Activated T-cell treated with anti-CD3 and anti-CD28 coated beads for 24 hours (primary cell): Measurements from ENCODE around the gene FANCD2.
A peak's percentile ranks its signal among the peaks of the same experiment; 100 is the strongest.
"Not testable (repeated sequence)": the region's sequence is repeated elsewhere in the genome, so short reads cannot be mapped to it uniquely, and the experiment has no call there.

Source experiments
- DNase-seq: peaks from one replicate; pipeline ENCODE4 v3.0.0-alpha.2; 2020; ENCODE audit warnings: low read depth

The FANCD2 gene

DNA sequence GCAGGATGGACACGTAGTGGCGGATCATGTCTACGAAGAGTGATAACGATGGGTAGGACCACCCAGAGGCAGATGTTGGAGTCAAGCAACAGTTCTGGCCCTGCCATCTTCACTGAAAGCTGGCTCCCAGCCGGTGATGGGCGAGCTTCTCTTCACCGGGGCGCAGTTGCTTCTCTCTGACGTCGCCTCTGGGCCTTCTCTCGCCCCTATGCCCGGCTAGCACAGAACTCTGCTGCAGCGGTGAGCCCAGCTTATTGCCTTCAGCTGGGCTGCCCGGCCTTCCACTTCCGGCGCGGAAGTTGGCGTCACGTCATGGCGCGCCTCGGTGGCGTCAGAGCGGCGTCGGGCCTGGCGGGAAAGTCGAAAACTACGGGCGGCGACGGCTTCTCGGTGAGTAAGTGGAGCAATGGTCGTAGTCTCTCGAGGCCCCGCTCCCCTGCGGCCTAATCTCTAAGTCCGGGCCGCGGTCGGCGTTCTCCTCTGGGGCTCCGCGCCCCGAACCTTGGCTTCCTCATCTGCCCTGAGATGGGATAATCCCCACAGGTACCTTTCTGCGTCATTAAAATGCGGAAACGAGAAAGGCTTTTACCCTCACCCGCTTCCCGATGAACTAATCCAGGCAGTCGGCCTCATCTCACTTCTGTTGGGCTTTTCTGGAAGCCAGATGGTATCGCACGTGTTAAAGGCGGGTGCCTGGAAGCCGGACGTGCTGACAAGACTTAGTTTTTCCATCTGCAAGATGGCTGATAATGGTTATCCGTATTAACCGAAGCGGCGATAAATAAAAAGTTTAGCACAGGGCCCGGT, at the start of gene FANCD2:
FANCD2 (plus strand) TSS at position 354 of the 807 bp plus-strand sequence. CDS start 2,221 bp downstream, outside the sequence.
- DNase-seq: peak; percentile 93

DNA sequence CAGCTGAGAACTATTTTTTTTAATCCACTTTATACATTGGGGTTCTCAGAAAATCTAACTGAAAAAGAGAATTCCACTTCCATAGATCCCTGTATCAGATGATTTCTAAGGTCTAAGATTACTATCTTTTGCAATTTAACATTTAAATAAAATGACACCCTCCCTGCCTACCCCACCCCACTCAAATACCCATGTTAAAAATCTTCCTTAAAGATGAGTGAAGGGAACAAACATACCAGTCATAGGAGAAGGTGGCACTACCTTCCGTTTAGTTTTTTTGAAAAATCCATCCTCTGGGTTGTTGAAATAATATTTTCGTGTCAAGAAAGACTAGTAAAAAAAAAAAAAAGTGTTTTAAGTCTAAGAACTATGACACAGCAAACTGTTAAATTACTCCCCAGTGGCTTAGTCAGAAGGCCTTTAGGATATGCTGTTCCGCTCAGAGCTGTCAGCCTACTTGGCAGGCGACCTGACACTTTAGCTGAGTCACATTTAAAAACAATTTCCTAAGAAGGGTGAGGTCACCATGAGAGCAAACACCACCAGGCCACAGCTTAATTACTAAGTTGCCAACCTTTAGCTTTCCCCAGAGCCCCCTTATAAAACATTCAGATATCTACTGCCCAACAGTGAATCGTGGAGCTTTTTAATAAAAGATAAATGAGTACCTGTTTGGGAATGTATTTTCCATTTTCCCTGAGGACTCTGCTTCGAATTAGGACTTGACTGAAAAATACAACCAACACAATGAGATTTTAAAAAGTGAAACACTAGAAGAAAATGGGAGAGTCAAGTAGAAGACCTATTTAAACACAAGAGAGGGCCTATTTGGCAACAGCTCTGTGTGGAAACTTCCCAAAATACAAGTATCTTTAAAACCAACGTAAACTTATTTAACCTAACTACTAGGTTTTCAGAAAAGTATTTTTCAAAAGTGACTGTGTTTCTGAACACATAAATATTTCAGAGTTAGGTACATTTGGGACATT, 49.2 kb upstream of the FANCD2 start:
- DNase-seq: no peak

DNA sequence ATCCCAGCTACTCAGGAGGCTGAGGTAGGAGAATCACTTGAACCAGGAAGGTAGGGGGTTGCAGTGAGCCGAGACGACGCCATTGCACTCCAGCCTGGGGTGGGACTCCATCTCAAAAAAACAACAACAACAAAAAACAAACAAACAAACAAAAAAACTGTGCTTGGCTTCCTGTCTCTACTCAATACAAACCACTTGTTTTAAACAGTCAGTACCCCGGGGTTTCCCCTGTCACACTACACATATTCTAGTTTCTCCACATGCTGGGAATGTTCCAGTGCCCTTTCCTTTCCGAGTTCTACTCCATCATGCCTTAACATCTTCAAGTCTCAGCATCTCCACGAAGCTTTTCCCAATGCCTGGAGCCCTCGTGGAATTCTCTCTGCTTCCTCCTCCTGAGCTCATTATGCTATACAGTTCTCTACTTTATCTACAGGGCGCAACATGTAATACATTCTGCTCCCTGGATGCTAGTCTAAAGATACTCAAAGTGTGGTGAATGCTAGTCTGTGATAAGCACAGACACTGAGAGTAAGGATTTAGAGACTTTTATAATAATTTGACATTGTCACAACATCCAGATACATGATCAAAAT, 47.4 kb upstream of the FANCD2 start:
- DNase-seq: no peak

DNA sequence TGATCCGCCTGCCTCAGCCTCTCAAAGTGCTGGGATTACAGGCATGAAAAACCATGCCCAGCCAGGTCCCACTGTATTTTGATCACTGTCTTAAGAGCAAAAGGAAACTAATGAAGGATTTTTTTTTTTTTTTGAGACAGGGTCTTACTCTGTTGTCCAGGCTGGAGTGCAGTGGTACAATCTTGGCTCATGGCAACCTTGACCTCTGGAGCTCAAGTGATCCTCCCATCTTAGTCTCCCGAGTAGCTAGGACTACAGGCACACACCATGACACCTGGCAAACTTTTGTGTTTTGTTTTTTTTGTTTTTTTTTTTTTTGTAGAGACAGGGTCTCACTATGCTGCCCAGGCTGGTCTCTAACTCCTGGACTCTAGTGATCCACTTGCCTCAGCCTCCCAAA, 46.0 kb upstream of the FANCD2 start:
- no peak for DNase-seq

DNA sequence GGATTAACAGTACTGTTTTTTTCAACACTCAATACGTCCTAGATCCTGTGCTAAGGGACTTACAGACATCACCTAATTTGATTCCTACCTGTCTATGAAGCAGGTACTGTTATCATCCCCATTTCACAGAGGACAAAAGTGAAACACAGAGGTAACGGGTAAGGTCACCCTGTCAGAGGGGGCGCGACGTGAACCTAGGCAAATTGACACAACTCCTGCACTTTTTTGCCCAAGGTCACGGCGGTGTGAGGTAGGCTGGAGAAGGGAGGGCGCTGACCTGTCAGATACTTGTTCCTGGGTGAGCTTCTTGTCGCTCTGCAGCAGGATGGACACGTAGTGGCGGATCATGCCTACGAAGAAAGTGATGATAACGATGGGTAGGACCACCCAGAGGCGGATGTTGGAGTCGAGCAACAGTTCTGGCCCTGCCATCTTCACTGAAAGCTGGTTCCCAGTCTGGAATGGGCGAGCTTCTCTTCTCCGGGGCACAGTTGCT, 40.0 kb upstream of the FANCD2 start:
- DNase-seq: no peak

DNA sequence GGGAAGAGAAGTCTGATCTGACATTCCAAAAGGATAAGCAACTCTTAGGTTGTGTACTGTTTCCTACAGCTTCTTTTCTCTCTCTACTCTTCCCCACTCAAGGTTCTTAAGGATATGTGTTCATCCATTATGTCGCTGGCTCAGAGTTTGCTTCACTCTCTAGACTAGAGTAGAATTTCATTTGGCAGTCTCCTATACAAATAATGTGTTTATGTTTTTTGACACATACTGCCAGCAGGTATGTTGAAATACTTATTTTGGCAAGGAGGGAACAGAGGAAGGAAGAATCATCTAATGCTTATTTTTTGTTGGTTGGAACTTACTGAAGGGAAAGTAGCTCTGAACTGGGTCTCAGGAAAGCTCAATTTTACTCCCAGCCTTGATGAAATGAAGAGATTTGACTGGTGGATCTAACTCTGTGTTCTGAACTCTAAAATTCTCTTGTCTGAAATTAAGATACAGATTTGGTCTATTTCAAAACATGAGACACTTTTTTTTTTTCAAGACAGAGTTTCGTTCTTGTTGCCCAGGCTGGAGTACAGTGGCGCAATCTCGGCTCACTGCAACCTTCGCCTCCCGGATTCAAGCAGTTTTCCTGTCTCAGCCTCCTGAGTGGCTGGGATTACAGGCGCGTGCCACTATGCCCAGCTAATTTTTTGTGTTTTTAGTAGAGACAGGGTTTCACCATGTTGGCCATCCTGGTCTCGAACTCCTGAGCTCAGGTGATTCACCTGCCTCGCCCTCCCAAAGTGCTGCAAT, 32.0 kb upstream of the FANCD2 start:
- DNase-seq: no peak

DNA sequence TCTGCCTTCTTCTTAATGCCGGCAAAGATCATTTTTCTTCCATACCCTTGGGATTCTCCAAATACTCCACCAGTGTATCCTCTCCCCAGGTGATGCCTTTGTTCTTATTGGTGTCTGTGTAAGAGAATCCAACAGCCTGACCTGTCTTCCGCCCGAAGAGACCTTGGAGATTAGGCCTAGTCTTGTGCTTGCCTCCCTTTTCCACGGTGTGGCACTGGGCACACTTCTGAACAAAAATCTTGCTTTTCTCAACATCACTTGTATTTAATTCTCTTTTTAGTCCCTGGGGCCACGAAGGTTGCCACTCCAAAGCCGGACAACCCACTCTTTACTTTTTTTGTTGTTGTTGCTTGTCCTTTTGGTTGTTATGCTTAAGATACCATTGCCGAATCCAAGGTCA, 25.6 kb upstream of the FANCD2 start:
- no peak for DNase-seq

DNA sequence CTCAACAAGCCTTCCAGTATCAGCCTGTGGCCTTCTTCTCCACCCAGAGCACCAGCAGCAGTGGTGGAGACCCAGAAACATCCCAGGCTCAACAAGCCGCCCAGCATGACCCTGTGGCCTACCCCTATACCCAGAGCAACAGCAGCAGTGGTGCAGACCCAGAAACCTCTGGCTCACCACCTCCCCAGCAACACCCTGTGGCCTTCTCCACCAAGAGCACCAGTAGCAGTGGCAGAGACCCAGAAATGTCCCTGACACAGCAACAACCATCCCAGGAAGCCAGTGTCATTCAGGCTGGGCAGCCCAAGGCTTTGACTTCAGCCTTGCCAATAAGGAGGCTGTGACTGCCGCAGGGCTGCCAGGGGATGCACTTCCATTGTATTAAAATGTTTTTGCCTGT, 23.3 kb upstream of the FANCD2 start:
- DNase-seq: no peak

DNA sequence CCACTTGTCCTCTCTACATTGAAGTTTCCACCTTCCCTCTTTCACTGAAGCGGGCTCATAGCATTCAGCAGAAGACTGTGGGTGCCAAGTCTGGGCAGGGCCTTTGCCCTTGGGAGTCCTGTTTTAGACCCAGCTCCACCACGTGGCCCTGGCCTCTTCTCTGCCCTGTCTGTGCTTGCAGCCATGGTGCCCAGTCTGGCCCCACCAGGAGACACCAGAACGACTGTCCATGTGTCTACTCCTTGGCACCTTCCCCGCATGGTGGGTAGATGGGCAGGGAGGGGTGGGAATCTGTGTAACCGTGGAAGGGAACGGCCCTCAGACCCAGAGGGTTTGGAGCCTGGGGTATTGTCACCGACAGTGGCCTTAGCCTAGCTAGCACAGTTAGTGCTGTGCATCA, 21.7 kb upstream of the FANCD2 start:
- no peak for DNase-seq

DNA sequence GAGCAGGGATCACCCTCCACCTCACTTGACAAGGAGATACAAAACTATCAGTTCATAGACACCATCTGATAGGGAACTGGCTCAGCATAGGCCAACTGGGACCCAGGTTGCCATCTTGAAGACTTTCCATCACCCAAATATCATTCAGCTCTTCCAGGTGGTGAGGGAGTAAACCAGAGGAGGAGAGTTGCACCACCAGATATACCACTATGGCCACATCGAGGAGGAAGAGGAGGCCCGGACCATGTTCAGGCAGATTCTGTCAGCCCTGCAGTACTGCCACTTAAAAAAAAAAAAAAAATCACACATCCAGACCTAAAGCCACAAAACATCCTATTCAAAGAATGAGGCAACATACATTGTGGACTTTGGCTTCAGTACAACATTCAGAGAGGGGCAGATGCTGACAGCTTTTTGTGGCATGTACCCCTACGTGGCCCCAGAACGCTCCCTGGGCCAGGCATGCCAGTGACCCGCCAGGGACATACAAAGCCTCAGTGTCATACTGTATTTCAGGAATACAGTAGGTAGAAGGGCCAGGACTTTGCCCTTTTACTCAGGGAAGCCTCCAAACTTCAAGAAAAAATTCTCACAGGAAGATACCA, 21.2 kb upstream of the FANCD2 start:
- no peak for DNase-seq

DNA sequence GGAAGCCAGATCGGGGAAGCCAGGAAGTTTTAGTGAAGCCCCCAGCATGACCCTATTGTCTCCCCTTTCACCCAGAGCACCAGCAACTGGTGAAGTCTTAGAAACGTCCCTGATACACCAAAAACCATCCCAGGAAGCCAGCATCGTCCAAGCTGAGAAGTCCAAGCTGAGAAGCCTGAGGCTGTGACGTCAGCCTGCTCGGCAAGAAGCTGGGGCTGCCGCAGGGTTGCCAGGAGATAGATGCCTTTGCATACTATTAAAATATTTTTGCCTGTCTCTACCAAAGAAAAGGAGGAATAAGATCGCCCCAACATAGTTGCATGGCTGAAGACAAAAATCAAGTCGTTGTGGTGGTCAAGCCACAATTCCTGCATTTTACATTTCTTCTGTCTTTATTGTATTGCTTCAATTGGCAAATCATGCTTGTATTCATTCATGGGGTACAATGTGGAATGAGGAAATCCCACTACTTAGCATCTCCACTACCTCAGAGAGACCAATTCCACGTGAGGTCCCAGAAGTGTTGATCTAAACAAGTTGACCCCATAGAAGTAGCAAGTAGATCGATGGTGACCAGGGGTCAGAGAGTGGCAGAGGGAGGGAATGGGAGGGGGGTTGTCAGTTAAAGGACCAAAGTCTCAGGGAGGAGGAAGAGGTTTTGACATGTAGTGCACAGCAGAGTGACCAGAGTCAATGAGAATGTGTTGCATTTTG, 20.0 kb upstream of the FANCD2 start:
- DNase-seq: no peak

DNA sequence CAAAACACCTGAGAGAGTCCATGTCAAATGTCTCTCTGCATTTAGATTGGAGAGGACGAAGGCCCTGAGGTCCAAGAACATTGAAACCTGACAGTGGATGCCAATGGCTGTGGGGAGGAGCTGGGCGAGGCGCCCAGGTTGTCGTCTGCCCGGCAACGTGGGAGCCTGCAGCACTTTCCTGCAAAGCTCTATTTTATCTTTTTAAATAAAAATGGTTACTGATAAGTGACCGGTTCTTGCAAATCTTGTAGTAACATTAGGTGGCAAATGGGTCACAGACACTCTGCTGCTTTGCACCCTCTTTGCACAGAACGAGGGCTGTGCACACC, 19.5 kb upstream of the FANCD2 start:
- no peak for DNase-seq

DNA sequence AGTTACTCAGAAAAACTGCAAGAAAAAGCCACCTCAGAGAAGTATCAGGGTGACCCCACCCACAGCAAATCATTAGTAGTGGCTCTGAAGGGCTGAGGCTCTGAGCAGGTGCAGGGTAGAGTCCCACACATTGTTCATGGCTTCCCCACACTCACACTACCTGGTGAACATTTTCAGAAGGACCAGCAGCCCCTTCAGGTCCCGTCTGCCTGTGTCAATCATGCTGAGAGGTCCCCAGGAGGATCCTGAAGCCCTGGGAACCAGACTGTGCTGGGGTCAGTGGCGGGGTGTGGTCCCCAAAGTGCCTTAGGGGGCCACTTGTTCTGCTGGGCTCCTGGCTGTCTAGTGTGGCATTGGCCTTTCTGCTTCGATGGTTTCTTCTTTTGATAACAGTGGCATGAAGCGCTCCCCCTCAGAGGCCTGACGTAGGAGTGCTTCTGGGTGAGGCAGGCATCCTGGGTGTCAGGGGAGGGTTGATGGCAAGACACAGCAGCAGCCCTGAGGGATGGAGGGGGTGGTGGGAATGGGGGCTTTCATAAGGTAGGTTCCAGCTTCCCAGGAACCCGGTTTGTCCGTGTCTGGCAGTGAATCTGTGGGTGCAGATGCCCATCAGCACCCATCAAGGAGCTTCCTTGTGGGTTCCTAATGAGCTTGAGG, 19.0 kb upstream of the FANCD2 start:
- no peak for DNase-seq

DNA sequence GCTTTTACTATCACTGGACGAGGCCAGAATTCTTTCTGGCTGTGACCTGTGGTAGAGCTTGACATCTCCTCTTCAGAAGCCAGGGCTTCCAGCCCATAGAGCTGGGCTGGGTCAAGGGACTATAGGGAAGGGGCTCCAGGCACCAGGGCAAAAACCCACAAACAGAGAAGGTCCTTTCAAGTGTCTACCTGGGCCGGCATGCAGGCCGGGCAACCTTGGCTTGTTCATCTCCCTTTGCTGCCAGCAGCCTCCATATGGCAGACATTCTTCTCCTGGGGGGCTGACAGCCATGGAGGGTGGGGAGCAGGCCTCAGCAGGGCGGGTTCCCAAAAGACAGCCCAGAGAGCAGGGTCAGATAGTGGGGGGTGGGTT, 18.0 kb upstream of the FANCD2 start:
- DNase-seq: not testable (repeated sequence)

DNA sequence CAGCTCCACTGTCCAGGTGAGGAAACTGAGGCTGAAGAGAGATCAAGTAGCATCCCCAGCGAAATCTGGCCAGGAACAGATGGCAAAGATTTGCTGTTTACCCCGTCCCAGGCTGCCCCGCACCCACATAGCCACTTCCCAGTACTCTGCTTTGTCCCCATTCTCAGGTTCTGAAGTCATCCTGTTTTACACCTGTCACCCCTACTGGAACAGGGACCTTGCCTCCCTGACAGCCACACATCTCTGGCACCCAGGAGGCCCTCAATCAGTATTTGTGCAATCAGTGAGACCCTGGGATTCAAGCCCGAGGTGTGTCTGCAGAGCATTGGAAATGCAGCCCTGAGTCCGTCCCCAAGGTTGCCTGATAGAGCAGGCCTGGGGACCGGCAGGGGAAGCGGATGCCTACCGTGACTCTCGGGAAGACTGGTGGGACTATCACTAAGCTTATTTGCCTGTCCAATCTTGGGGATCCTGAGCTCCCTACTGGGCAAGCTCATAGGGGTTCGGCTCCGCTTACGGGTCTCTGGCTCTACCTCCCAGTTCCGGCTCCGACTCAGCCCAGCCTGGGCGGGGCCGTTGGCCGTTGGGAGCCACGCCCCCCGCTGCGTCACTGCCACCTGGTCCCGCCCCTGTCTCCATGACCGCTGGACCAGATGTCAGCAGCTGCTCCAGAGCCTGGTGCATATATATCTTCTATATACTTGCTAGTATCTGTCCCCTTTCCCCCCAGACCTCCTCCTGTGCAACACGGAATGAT, 17.5 kb upstream of the FANCD2 start:
- peak; percentile 64 for DNase-seq

DNA sequence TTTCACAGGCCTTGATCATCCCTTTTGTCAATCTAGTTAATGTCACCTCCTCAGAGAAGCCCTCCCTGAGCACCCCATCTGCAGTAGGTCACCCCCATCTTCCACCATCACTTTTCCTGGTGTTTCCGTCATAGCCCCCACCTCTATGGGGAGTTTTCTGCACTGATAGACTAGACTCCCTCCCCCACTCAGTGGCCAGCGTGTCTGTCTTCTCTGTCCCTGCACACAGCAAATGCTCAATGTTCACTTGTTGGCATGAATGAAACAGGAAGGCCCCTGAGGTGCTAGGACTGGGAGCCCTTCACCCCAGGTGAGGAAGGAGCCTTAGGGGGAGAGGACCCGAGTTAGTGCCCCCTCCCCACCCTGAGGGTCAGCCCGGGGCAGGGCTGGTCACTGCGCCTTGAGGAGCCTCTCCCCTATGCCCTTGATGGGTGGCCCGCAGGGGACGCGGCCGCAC, 15.8 kb upstream of the FANCD2 start:
- no peak for DNase-seq

DNA sequence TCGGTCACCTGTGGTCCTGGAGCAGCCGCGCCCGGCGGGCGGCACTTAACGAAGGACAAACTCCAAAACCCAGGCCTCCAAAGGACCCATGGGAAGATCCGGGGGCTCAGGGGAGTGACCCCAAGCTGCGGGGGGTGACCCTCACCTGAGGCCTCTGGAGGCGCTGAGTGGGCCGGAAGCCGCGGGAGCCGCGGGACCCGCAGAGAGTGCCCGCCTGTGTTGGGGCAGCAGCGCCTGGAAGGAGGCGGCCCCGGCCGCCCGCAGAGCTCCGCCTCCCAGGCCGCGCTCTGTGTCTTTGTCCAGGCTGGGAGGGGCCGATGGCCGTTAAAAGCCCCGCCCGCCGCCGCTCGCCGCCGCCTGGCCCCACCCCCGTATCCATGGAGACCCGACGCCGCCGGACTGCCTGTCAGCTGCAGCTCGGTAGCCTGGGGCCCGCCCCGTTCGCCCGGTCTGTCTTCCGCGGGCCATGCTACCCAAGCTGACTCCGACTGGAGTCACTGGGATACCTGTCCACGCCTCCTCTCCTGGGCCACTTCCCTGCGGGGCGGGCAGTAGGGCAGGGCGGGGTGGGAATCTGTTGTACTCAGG, 15.3 kb upstream of the FANCD2 start:
- peak; percentile 72 for DNase-seq

DNA sequence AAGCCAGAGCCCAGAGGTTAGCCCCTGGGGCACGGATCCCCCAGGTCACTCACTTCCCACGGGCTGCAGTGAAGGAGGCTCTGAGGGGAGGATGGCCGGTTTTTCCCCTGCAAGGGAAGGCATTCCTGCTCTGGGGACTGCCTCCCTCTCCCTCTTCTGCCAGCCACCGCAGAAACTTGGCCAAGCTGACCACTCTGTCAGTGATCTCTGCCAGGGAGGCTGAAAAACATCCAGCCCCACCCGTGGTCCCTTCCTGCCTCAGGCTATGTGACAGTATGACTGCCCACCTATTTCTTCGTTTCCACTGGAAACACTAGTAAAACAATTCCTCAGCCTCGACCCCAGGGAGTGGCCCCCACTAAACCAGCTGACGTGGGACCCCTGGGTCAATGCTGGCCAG, 14.6 kb upstream of the FANCD2 start:
- no peak for DNase-seq

DNA sequence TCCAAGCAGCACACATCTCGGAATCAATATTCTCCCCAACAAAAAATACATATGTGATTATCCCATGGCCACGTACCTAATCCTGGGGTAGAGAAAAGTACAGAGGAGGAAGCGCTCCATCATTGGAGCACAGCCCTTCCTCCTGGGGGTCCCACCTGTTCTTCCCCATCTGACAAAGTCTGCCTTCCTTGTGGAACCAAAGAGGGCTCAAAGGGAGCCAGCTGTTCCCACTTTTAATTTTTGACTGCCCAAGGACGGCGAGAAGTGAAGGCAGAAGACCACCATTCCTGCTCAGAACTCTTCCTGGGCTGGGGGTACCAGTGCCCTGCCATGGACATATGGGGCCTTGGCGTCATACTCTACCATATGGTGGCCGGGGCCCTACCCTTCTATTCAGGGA, 14.1 kb upstream of the FANCD2 start:
- DNase-seq: no peak
